ENCODE results near the gene CARMIL1.

The CARMIL1 gene

GRCh38 chr6:25340431-25341202, 61.4 kb downstream of the CARMIL1 start:
- no peak for DNase-seq

- DNase-seq, result no peak
Observed at GRCh38 chr6:25341203-25341552, 62.0 kb downstream of the CARMIL1 start.

- DNase-seq, result no peak
Observed at GRCh38 chr6:25341923-25342619, 62.9 kb downstream of the CARMIL1 start.

- DNase-seq, result peak; percentile 65
Observed at GRCh38 chr6:25342802-25343201, 63.6 kb downstream of the CARMIL1 start.

- no peak for DNase-seq
Observed at GRCh38 chr6:25343984-25344383, 64.8 kb downstream of the CARMIL1 start.

- no peak for DNase-seq
Observed at GRCh38 chr6:25344827-25345226, 65.7 kb downstream of the CARMIL1 start.

GRCh38 chr6:25346064-25346463, 66.9 kb downstream of the CARMIL1 start:
- DNase-seq, result no peak

GRCh38 chr6:25350573-25350972, 71.4 kb downstream of the CARMIL1 start:
- no peak for DNase-seq

GRCh38 chr6:25351485-25351884, 72.3 kb downstream of the CARMIL1 start:
- DNase-seq, result no peak

GRCh38 chr6:25352285-25352684, 73.1 kb downstream of the CARMIL1 start:
- no peak for DNase-seq

- DNase-seq, result peak; percentile 4
Observed at GRCh38 chr6:25354078-25354932, 75.1 kb downstream of the CARMIL1 start.

- peak; percentile 61 for DNase-seq
Observed at GRCh38 chr6:25359191-25359861, 80.2 kb downstream of the CARMIL1 start.

- DNase-seq, result no peak
Observed at GRCh38 chr6:25359891-25360290, 80.7 kb downstream of the CARMIL1 start.

- DNase-seq, result no peak
Observed at GRCh38 chr6:25360621-25361020, 81.4 kb downstream of the CARMIL1 start.

- no peak for DNase-seq
Observed at GRCh38 chr6:25363427-25363826, 84.3 kb downstream of the CARMIL1 start.

- no peak for DNase-seq
Observed at GRCh38 chr6:25365154-25365553, 86.0 kb downstream of the CARMIL1 start.

GRCh38 chr6:25366903-25367545, 87.8 kb downstream of the CARMIL1 start:
- DNase-seq, result no peak

- no peak for DNase-seq
Observed at GRCh38 chr6:25369036-25369432, 89.9 kb downstream of the CARMIL1 start.

- no peak for DNase-seq
Observed at GRCh38 chr6:25369433-25370177, 90.4 kb downstream of the CARMIL1 start.

- no peak for DNase-seq
Observed at GRCh38 chr6:25370178-25371036, 91.2 kb downstream of the CARMIL1 start.

GRCh38 chr6:25371037-25371347, 91.8 kb downstream of the CARMIL1 start:
- no peak for DNase-seq
